ENCODE data around the gene BAZ1B. TPM values are rescaled to one million over a fixed set of nuclear protein-coding genes. Genes with fewer than 3 reads are reported as not detected.
"Not testable (repeated sequence)": the region's sequence is repeated elsewhere in the genome, so short reads cannot be mapped to it uniquely, and the experiment has no call there.

Gene BAZ1B
- total RNA-seq, 1 donor from 2014 or later: 134 TPM

GRCh38 chr7:73567846-73568685 lies 46.0 kb upstream of the BAZ1B start:
- Mint-ChIP-seq H3K9me3 (no peaks in the 10 kb centered on the region), H3K4me3 (no peak overlapping the region), H3K4me1 (no peaks in the 10 kb centered on the region), H3K27me3 (ENCODE audit: low read depth) (peaks cover 18% of the 10 kb centered on the region), H3K27ac (ENCODE audit: unreplicated experiment) (no peak overlapping the region), H3K36me3 (ENCODE audit: low read depth) (peaks cover 12% of the 10 kb centered on the region)
- DNase-seq (ENCODE audit: low read depth, low spot score): no peak
- no peak for TF ChIP-seq CTCF (conservative IDR thresholded peaks at IDR 0.05)

GRCh38 chr7:73567140-73567539 lies 45.0 kb upstream of the BAZ1B start:
- Mint-ChIP-seq H3K4me3 (no peak overlapping the region), H3K4me1 (no peaks in the 10 kb centered on the region), H3K27me3 (ENCODE audit: low read depth) (peaks cover 22% of the 10 kb centered on the region), H3K27ac (ENCODE audit: unreplicated experiment) (no peak overlapping the region), H3K36me3 (ENCODE audit: low read depth) (peaks cover 8% of the 10 kb centered on the region), H3K9me3 (no peaks in the 10 kb centered on the region)
- DNase-seq (ENCODE audit: low read depth, low spot score): no peak
- no peak for TF ChIP-seq CTCF (conservative IDR thresholded peaks at IDR 0.05)

- not testable (repeated sequence) for H3K36me3 Mint-ChIP-seq (ENCODE audit: low read depth); H3K4me3 Mint-ChIP-seq; DNase-seq (ENCODE audit: low read depth, low spot score); H3K9me3 Mint-ChIP-seq; H3K4me1 Mint-ChIP-seq
- H3K27ac Mint-ChIP-seq (ENCODE audit: unreplicated experiment): peak overlapping the region; percentile 10
- peaks cover 26% of the 10 kb centered on the region for H3K27me3 Mint-ChIP-seq (ENCODE audit: low read depth)
Observed at GRCh38 chr7:73566431-73566830, 44.3 kb upstream of the BAZ1B start.

- H3K9me3 Mint-ChIP-seq: no peaks in the 10 kb centered on the region
- no peaks in the 10 kb centered on the region for H3K4me1 Mint-ChIP-seq
- H3K36me3 Mint-ChIP-seq (ENCODE audit: low read depth): peaks cover 8% of the 10 kb centered on the region
- DNase-seq (ENCODE audit: low read depth, low spot score): no peak
- H3K27me3 Mint-ChIP-seq (ENCODE audit: low read depth): peaks cover 26% of the 10 kb centered on the region
- no peak for TF ChIP-seq CTCF (conservative IDR thresholded peaks at IDR 0.05)
- H3K4me3 Mint-ChIP-seq: no peak overlapping the region
- H3K27ac Mint-ChIP-seq (ENCODE audit: unreplicated experiment): no peak overlapping the region
Observed at GRCh38 chr7:73565675-73566340, 43.7 kb upstream of the BAZ1B start.

- Mint-ChIP-seq H3K4me3 (peak overlapping the region; percentile 75), H3K27ac (ENCODE audit: unreplicated experiment) (no peak overlapping the region)
Observed at GRCh38 chr7:73560109-73560835, 38.2 kb upstream of the BAZ1B start.

More at GRCh38 chr7:73560109-73560835, 38.2 kb upstream of the BAZ1B start:
- H3K27me3 Mint-ChIP-seq (ENCODE audit: low read depth): peaks cover 28% of the 10 kb centered on the region
- no peaks in the 10 kb centered on the region for H3K9me3 Mint-ChIP-seq
- H3K36me3 Mint-ChIP-seq (ENCODE audit: low read depth): no peaks in the 10 kb centered on the region
- peaks cover 19% of the 10 kb centered on the region for H3K4me1 Mint-ChIP-seq
- no peak for TF ChIP-seq CTCF (conservative IDR thresholded peaks at IDR 0.05)
- no peak for DNase-seq (ENCODE audit: low read depth, low spot score)
